HepG2 (cell line): Measurements from ENCODE around the gene ZFAND6. TPM values are rescaled to one million over a fixed set of nuclear protein-coding genes. Genes with fewer than 3 reads are reported as not detected.

Experiments
- AHR ChIP-seq: IDR thresholded peaks from 2 replicates; pipeline ENCODE4 v1.6.1; 2018; ENCODE audit warnings: missing genetic modification reagents, missing compliant biosample characterization
- ASH2L ChIP-seq: fragments of 300-600, 200-600 bp; sonication (generic); IDR thresholded peaks from 2 replicates; pipeline ENCODE4 v1.7.0; 2017; ENCODE audit warnings: low read depth, mild to moderate bottlenecking, moderate library complexity, mixed read lengths, low read length; ENCODE audit not compliant: insufficient read length
- ATF3 ChIP-seq: sonication (generic); formaldehyde crosslinking; IDR thresholded peaks from 2 replicates; pipeline ENCODE4 v1.4.0; 2020; ENCODE audit warnings: missing genetic modification reagents
- CEBPZ ChIP-seq: IDR thresholded peaks from 2 replicates; pipeline ENCODE4 v1.6.1; 2012; ENCODE audit warnings: low read length, improper control_type of control experiment
- FOXJ3 ChIP-seq: sonication (generic); formaldehyde crosslinking; IDR thresholded peaks from 2 replicates; pipeline ENCODE4 v1.4.0; 2020; ENCODE audit warnings: missing genetic modification reagents, mild to moderate bottlenecking, borderline replicate concordance
- IKZF1 ChIP-seq: fragments of 450-650 bp; IDR thresholded peaks from 2 replicates; pipeline ENCODE4 v1.7.1; 2016
- KDM3A ChIP-seq: IDR thresholded peaks from 2 replicates; pipeline ENCODE4 v1.6.1; 2018; ENCODE audit warnings: low read depth, missing compliant biosample characterization
- MEIS1 ChIP-seq: sonication (generic); formaldehyde crosslinking; IDR thresholded peaks from 2 replicates; pipeline ENCODE4 v1.9.0; 2021; ENCODE audit warnings: mild to moderate bottlenecking, missing genetic modification reagents, moderate library complexity, borderline replicate concordance
- NR2F1 ChIP-seq, 2 experiments: fragments of 450-650 bp in 1 of 2; formaldehyde crosslinking in 1 of 2; IDR thresholded peaks; 2 replicates each; pipeline versions ENCODE4 v1.5.0 to v1.6.1; 2016 to 2020; ENCODE audit warnings: mild to moderate bottlenecking in 1 of 2, missing compliant biosample characterization in 1 of 2, missing genetic modification reagents in 1 of 2, moderate library complexity in 1 of 2
- PREB ChIP-seq: sonication (generic); formaldehyde crosslinking; IDR thresholded peaks from 2 replicates; pipeline ENCODE4 v1.4.0; 2020; ENCODE audit warnings: missing genetic modification reagents
- SOX6 ChIP-seq, 2 experiments: fragments of 450-650 bp in 1 of 2; sonication (generic) in 1 of 2; formaldehyde crosslinking in 1 of 2; IDR thresholded peaks; 2 replicates each; pipeline versions ENCODE4 v1.4.0 to v1.6.1; 2017 to 2020; ENCODE audit warnings: antibody characterized with exemption in 1 of 2, mild to moderate bottlenecking in 1 of 2, missing genetic modification reagents in 1 of 2
- TBX2 ChIP-seq: sonication (generic); formaldehyde crosslinking; IDR thresholded peaks from 2 replicates; pipeline ENCODE4 v1.5.0; 2020; ENCODE audit warnings: missing genetic modification reagents, mild to moderate bottlenecking, borderline replicate concordance
- TCF7 ChIP-seq: sonication (generic); IDR thresholded peaks from 2 replicates; pipeline ENCODE4 v1.6.1; 2016; ENCODE audit warnings: antibody characterized with exemption, low read depth
- WIZ ChIP-seq: sonication (generic); formaldehyde crosslinking; IDR thresholded peaks from 2 replicates; pipeline ENCODE4 v1.5.1; 2020; ENCODE audit warnings: mild to moderate bottlenecking, missing genetic modification reagents
- ZFP37 ChIP-seq: sonication (generic); formaldehyde crosslinking; IDR thresholded peaks from 2 replicates; pipeline ENCODE4 v1.4.0; 2020; ENCODE audit warnings: missing genetic modification reagents, borderline replicate concordance
- ZMYM4 ChIP-seq: sonication (generic); formaldehyde crosslinking; IDR thresholded peaks from 2 replicates; pipeline ENCODE4 v1.8.1; 2023; ENCODE audit warnings: mild to moderate bottlenecking, missing genetic modification reagents
- ZNF260 ChIP-seq: sonication (generic); formaldehyde crosslinking; IDR thresholded peaks from 2 replicates; pipeline ENCODE4 v1.4.0; 2020; ENCODE audit warnings: missing genetic modification reagents, low read depth, mild to moderate bottlenecking, borderline replicate concordance
- ZNF432 ChIP-seq: sonication (generic); formaldehyde crosslinking; IDR thresholded peaks from 2 replicates; pipeline ENCODE4 v1.5.0; 2020; ENCODE audit warnings: missing genetic modification reagents, mild to moderate bottlenecking, borderline replicate concordance
- ZNF512 ChIP-seq: sonication (generic); formaldehyde crosslinking; IDR thresholded peaks from 2 replicates; pipeline ENCODE4 v1.4.0; 2020; ENCODE audit warnings: mild to moderate bottlenecking, missing genetic modification reagents
- ZNF652 ChIP-seq: IDR thresholded peaks from 2 replicates; pipeline ENCODE4 v1.6.1; 2016; ENCODE audit warnings: low read depth, borderline replicate concordance
- ZNF75D ChIP-seq: sonication (generic); formaldehyde crosslinking; IDR thresholded peaks from 2 replicates; pipeline ENCODE4 v1.8.1; 2023; ENCODE audit warnings: missing genetic modification reagents, mild to moderate bottlenecking, borderline replicate concordance
- ZNF841 ChIP-seq: sonication (generic); formaldehyde crosslinking; IDR thresholded peaks from 2 replicates; pipeline ENCODE4 v1.8.1; 2023; ENCODE audit warnings: missing genetic modification reagents, borderline replicate concordance
- polyA plus RNA-seq, 8 experiments: library from polyadenylated mRNA; depleted of rRNA in 3 of 8; stranded (reverse) in 7 of 8; unstranded in 1 of 8; fragments of >200 nt; fragmentation: Illumina TruSeq in 4 of 8; extraction: Trizol in 4 of 8; gene quantifications; 2 replicates each; pipeline versions ENCODE4 v1.2.1 to v1.2.3, GENCODE V29; 2011 to 2016; ENCODE audit warnings: low read depth in 4 of 8, missing spikeins in 1 of 8, mixed read lengths in 1 of 8; ENCODE audit not compliant: insufficient read depth in 1 of 8
- total RNA-seq, 5 experiments: library from RNA; depleted of rRNA; stranded (reverse); fragments of >200 nt; fragmentation: Illumina TruSeq; extraction: Trizol; gene quantifications; 2 replicates each; pipeline ENCODE4 v1.2.3, GENCODE V29; 2016; ENCODE audit warnings: low read depth in 1 of 5
- TF ChIP-seq, protein P1 (sequence below): sonication (generic); formaldehyde crosslinking; IDR thresholded peaks from 2 replicates; pipeline ENCODE4 v1.8.1; 2023; ENCODE audit warnings: mild to moderate bottlenecking, missing genetic modification reagents, borderline replicate concordance

Gene ZFAND6
- total and polyA plus RNA-seq, 2 of the 13 experiments (the other 11 are each of a cell fraction or from before 2014, with no cell fraction given), result 84.2 to 115 TPM

DNA sequence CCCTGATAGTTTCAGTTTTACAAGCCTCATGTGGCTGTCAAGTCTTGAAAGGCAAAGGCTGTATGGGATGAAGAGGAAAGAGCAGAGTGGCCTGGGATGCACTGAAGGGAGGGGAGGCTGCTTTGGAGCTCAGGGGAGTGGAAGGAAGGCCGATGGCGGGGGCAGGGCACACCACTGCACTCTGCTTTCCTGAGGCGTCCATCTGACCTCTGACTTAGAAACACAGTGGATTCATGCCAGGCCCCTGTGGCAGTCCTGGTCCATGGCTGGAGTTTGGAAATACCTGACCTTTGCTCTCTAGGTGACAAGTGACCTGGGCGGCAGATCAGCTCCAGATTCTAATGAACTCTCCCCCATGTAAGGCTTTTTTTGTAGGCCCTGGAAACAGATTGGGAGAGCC, 112.3 kb downstream of the ZFAND6 start (continued):
- TF ChIP-seq NR2F1 (CRISPR knock-in tag; IDR thresholded peaks at IDR 0.05) (peak; percentile 89 to 91), ZMYM4 (CRISPR knock-in tag) (peak; percentile 85), ATF3 (CRISPR knock-in tag) (no peak), ZNF432 (CRISPR knock-in tag) (no peak), SOX6 (IDR thresholded peaks at IDR 0.05) (no peak), SOX6 (CRISPR knock-in tag; IDR thresholded peaks at IDR 0.05) (peak; percentile 53), FOXJ3 (CRISPR knock-in tag) (no peak), ZNF841 (CRISPR knock-in tag) (no peak), IKZF1 (no peak), ASH2L (no peak), ZNF260 (CRISPR knock-in tag) (no peak), TBX2 (CRISPR knock-in tag) (no peak; the same call in 1 of the 2 replicates), WIZ (CRISPR knock-in tag) (no peak), MEIS1 (CRISPR knock-in tag) (no peak), KDM3A (CRISPR knock-in tag) (no peak; the same call in 1 of the 2 replicates), PREB (no peak), ZNF75D (CRISPR knock-in tag) (no peak), ZNF512 (no peak), ZNF652 (CRISPR knock-in tag) (no peak), CEBPZ (no peak), AHR (no peak), TCF7 (no peak), ZFP37 (no peak)
- TF ChIP-seq, protein P1, sequence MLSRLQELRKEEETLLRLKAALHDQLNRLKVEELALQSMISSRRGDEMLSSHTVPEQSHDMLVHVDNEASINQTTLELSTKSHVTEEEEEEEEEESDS, result no peak
